GM12874 (cell line): ENCODE data around the gene ZBTB49.

Source experiments
- CTCF ChIP-seq: IDR thresholded peaks from 2 replicates; pipeline ENCODE4 v1.5.1; 2011; ENCODE audit warnings: low read depth, mild to moderate bottlenecking, control low read depth, low read length, moderate library complexity; ENCODE audit not compliant: insufficient read depth

Gene ZBTB49

GRCh38 chr4:4356106-4357041 lies 66.3 kb downstream of the ZBTB49 start:
- TF ChIP-seq CTCF: no peak

- TF ChIP-seq CTCF: no peak
Observed at GRCh38 chr4:4358093-4358854, 68.2 kb downstream of the ZBTB49 start.

- no peak for TF ChIP-seq CTCF
Observed at GRCh38 chr4:4361883-4362282, 71.8 kb downstream of the ZBTB49 start.

- no peak for TF ChIP-seq CTCF
Observed at GRCh38 chr4:4362991-4363697, 73.1 kb downstream of the ZBTB49 start.

- TF ChIP-seq CTCF: no peak
Observed at GRCh38 chr4:4364061-4364460, 74.0 kb downstream of the ZBTB49 start.

- TF ChIP-seq CTCF: no peak
Observed at GRCh38 chr4:4364486-4365208, 74.6 kb downstream of the ZBTB49 start.
